Transverse colon (tissue), 4 donors: ENCODE results near the gene OXT.
"Not testable (repeated sequence)": the region's sequence is repeated elsewhere in the genome, so short reads cannot be mapped to it uniquely, and the experiment has no call there.

Experiments used
- EP300 ChIP-seq: sonication (generic); formaldehyde crosslinking; IDR thresholded peaks from one replicate; pipeline ENCODE4 v1.6.1; 2017; ENCODE audit warnings: antibody characterized with exemption, low read depth
- POLR2A ChIP-seq: fragments of 450-650 bp; IDR thresholded peaks from one replicate; pipeline ENCODE4 v1.6.1; 2016; ENCODE audit warnings: antibody characterized with exemption, mild to moderate bottlenecking, moderate library complexity
- POLR2AphosphoS5 ChIP-seq, 3 donors: sonication (generic); formaldehyde crosslinking; IDR thresholded peaks; one replicate each; pipeline ENCODE4 v1.6.1; 2016; ENCODE audit warnings: antibody characterized with exemption in 3 of 3
- TF ChIP-seq, protein P1 (sequence below), 5 experiments: fragments of 200-600 bp in 3 of 5; fragments of 450-650 bp in 2 of 5; sonication (generic) in 3 of 5; IDR thresholded peaks; 1 replicate in 2 of 5; 2 replicates in 3 of 5; pipeline ENCODE4 v1.5.1; 2016 to 2017; ENCODE audit warnings: antibody characterized with exemption in 5 of 5, inconsistent platforms in 3 of 5, mild to moderate bottlenecking in 2 of 5, moderate library complexity in 1 of 5

GRCh38 chr20:3075315-3075714 lies 3.9 kb downstream of the OXT start:
- TF ChIP-seq EP300; POLR2AphosphoS5 (IDR thresholded peaks at IDR 0.05); POLR2A: not testable (repeated sequence)
- TF ChIP-seq, protein P1, sequence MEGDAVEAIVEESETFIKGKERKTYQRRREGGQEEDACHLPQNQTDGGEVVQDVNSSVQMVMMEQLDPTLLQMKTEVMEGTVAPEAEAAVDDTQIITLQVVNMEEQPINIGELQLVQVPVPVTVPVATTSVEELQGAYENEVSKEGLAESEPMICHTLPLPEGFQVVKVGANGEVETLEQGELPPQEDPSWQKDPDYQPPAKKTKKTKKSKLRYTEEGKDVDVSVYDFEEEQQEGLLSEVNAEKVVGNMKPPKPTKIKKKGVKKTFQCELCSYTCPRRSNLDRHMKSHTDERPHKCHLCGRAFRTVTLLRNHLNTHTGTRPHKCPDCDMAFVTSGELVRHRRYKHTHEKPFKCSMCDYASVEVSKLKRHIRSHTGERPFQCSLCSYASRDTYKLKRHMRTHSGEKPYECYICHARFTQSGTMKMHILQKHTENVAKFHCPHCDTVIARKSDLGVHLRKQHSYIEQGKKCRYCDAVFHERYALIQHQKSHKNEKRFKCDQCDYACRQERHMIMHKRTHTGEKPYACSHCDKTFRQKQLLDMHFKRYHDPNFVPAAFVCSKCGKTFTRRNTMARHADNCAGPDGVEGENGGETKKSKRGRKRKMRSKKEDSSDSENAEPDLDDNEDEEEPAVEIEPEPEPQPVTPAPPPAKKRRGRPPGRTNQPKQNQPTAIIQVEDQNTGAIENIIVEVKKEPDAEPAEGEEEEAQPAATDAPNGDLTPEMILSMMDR (IDR thresholded peaks at IDR 0.05) = not testable (repeated sequence)
